ENCODE measurements around the gene BRAT1.

Gene BRAT1

GRCh38 chr7:2575046-2575732, 19.9 kb upstream of the BRAT1 start:
- Histone ChIP-seq H3K79me2 (ENCODE audit: control insufficient read depth, low read length) (no peaks in the 10 kb centered on the region), H3K4me2 (ENCODE audit: low read length) (no peak overlapping the region), H3K4me3 (ENCODE audit: low read length) (no peak overlapping the region)

GRCh38 chr7:2573761-2574160, 18.4 kb upstream of the BRAT1 start:
- Histone ChIP-seq H3K9me2 (replicated peaks; ENCODE audit: control insufficient read depth, low read length) (no peaks in the 10 kb centered on the region), H3K79me2 (ENCODE audit: control insufficient read depth, low read length) (no peaks in the 10 kb centered on the region), H3F3A (ENCODE audit: control insufficient read depth, insufficient read depth) (no peaks in the 10 kb centered on the region), H3K9me3 (ENCODE audit: control insufficient read depth, insufficient read depth, low read length) (no peaks in the 10 kb centered on the region), H3K36me3 (ENCODE audit: control insufficient read depth, low read length) (no peaks in the 10 kb centered on the region), H3K4me2 (ENCODE audit: low read length) (no peak overlapping the region), H4K20me1 (ENCODE audit: control insufficient read depth, insufficient read depth, low read depth, low read length) (no peaks in the 10 kb centered on the region), H3K27ac (ENCODE audit: low read depth, low read length) (no peak overlapping the region), H3K27me3 (ENCODE audit: control insufficient read depth, low read length) (no peaks in the 10 kb centered on the region), H3K4me3 (ENCODE audit: low read length) (no peak overlapping the region), H3K4me1 (ENCODE audit: control insufficient read depth, low read length) (no peaks in the 10 kb centered on the region)
- TF ChIP-seq CTCF (IDR thresholded peaks at IDR 0.05; ENCODE audit: low read depth, low read length, poor library complexity, severe bottlenecking) (no peak), EZH2phosphoT487 (IDR thresholded peaks at IDR 0.05; ENCODE audit: borderline replicate concordance, low read length) (no peak)

More at GRCh38 chr7:2575046-2575732, 19.9 kb upstream of the BRAT1 start:
- Histone ChIP-seq H3K27ac (ENCODE audit: low read depth, low read length) (no peak overlapping the region), H3F3A (ENCODE audit: control insufficient read depth, insufficient read depth) (no peaks in the 10 kb centered on the region), H3K27me3 (ENCODE audit: control insufficient read depth, low read length) (no peaks in the 10 kb centered on the region), H3K4me1 (ENCODE audit: control insufficient read depth, low read length) (no peaks in the 10 kb centered on the region), H3K36me3 (ENCODE audit: control insufficient read depth, low read length) (no peaks in the 10 kb centered on the region), H4K20me1 (ENCODE audit: control insufficient read depth, insufficient read depth, low read depth, low read length) (no peaks in the 10 kb centered on the region), H3K9me3 (ENCODE audit: control insufficient read depth, insufficient read depth, low read length) (no peaks in the 10 kb centered on the region), H3K9me2 (replicated peaks; ENCODE audit: control insufficient read depth, low read length) (no peaks in the 10 kb centered on the region)
- TF ChIP-seq CTCF (IDR thresholded peaks at IDR 0.05; ENCODE audit: low read depth, low read length, poor library complexity, severe bottlenecking) (no peak), EZH2phosphoT487 (IDR thresholded peaks at IDR 0.05; ENCODE audit: borderline replicate concordance, low read length) (no peak)

DNA sequence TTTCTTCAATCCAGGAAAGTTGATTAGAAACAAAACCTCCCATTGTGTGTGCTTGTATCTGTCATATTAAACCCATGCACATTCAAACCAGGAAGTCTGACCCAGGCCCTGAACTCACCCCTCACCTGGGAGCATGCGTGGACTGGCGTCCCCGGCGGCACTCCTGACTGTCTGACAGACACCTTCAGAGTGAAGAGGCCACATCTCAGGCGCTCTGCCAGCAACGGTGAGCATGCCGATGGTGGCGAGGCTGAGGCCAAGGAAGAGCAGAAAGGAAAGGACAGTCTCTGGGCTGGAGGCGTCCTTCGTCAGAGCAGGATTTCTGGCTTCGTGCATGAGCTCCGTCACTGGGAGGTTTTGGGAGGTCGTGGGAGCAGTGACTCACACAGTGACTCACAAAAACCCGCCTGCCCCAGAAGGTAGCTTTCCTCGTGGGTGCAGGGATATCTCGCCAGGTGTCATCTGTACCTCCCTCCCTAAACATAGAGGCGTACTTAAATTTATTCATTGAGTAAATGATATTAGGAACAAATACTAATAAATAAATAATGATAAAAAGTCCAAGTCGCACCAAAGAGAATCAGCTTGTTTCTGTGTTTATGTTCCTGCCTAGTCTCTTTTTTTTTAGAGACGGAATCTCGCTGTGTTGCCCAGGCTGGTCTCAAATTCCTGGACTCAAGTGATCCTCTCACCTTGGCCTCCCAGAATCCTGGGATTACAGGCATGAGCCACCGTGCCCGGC, 16.9 kb upstream of the BRAT1 start:
- H4K20me1 ChIP-seq (ENCODE audit: control insufficient read depth, insufficient read depth, low read depth, low read length) = no peaks in the 10 kb centered on the region
- H3F3A ChIP-seq (ENCODE audit: control insufficient read depth, insufficient read depth) = no peaks in the 10 kb centered on the region
- no peak overlapping the region for H3K27ac ChIP-seq (ENCODE audit: low read depth, low read length)
- H3K9me2 ChIP-seq (replicated peaks; ENCODE audit: control insufficient read depth, low read length) = no peaks in the 10 kb centered on the region
- H3K27me3 ChIP-seq (ENCODE audit: control insufficient read depth, low read length) = peaks cover 3% of the 10 kb centered on the region
- TF ChIP-seq CTCF (IDR thresholded peaks at IDR 0.05; ENCODE audit: low read depth, low read length, poor library complexity, severe bottlenecking) (no peak), EZH2phosphoT487 (IDR thresholded peaks at IDR 0.05; ENCODE audit: borderline replicate concordance, low read length) (no peak)
- H3K36me3 ChIP-seq (ENCODE audit: control insufficient read depth, low read length) = no peaks in the 10 kb centered on the region
- H3K4me3 ChIP-seq (ENCODE audit: low read length) = no peak overlapping the region
- no peaks in the 10 kb centered on the region for H3K9me3 ChIP-seq (ENCODE audit: control insufficient read depth, insufficient read depth, low read length)
- peaks cover 11% of the 10 kb centered on the region for H3K4me1 ChIP-seq (ENCODE audit: control insufficient read depth, low read length)
- H3K4me2 ChIP-seq (ENCODE audit: low read length) = no peak overlapping the region
- no peaks in the 10 kb centered on the region for H3K79me2 ChIP-seq (ENCODE audit: control insufficient read depth, low read length)

All from DOHH2 (cell line).